WTC11 (cell line): Measurements from ENCODE around the gene MTPN. TPM values are rescaled to one million over a fixed set of nuclear protein-coding genes. Genes with fewer than 3 reads are reported as not detected.

ENCODE experiments used
- ATAC-seq: fragments of 200-7000 bp; cut with Tn5 transposase; 2 replicates; pipeline ENCODE4 v1.10.0; 2021; ENCODE audit warnings: mild to moderate bottlenecking, moderate library complexity
- CTCF ChIA-PET: fragments of 300-600 bp; sonication (Branson Sonifier 250); formaldehyde crosslinking; loops from one replicate; lab custom pipeline; 2021; ENCODE audit warnings: antibody characterized with exemption; lab: Charles Lee
- POLR2A ChIA-PET: fragments of 350-600 bp; sonication (Branson Sonifier 250); formaldehyde crosslinking; loops from one replicate; lab custom pipeline; 2021; ENCODE audit warnings: antibody characterized with exemption; lab: Charles Lee
- DNase-seq: peaks from one replicate; pipeline ENCODE4 v3.0.0; 2021; ENCODE audit warnings: low spot score
- H3K27ac Mint-ChIP-seq: 2 replicates; pipeline ENCODE4 v1.8.0; 2021; ENCODE audit warnings: mixed read lengths
- H3K27me3 Mint-ChIP-seq: 2 replicates; pipeline ENCODE4 v1.8.0; 2021; ENCODE audit warnings: low read depth, mild to moderate bottlenecking, moderate library complexity, mixed read lengths
- H3K36me3 Mint-ChIP-seq: 2 replicates; pipeline ENCODE4 v1.8.0; 2021; ENCODE audit warnings: mixed read lengths
- H3K4me1 Mint-ChIP-seq: 2 replicates; pipeline ENCODE4 v1.8.0; 2022; ENCODE audit warnings: mixed read lengths
- H3K4me3 Mint-ChIP-seq: 2 replicates; pipeline ENCODE4 v1.8.0; 2021; ENCODE audit warnings: mild to moderate bottlenecking, moderate library complexity, mixed read lengths
- H3K9me3 Mint-ChIP-seq: 2 replicates; pipeline ENCODE4 v1.8.0; 2021; ENCODE audit warnings: mixed read lengths
- AR ChIP-seq: fragments of 250-450 bp; sonication (Bioruptor Pico); IDR thresholded peaks from 2 replicates; pipeline ENCODE4 v1.9.0; 2021; ENCODE audit warnings: mild to moderate bottlenecking
- CREB1 ChIP-seq: sonication (generic); formaldehyde crosslinking; IDR thresholded peaks from 2 replicates; pipeline ENCODE4 v1.8.0; 2023; ENCODE audit warnings: mild to moderate bottlenecking, missing genetic modification reagents
- ESRRA ChIP-seq: sonication (generic); formaldehyde crosslinking; IDR thresholded peaks from 2 replicates; pipeline ENCODE4 v1.8.1; 2022; ENCODE audit warnings: mild to moderate bottlenecking, missing genetic modification reagents, borderline replicate concordance
- FOXP1 ChIP-seq: sonication (generic); formaldehyde crosslinking; IDR thresholded peaks from 2 replicates; pipeline ENCODE4 v1.8.0; 2022; ENCODE audit warnings: missing genetic modification reagents, mild to moderate bottlenecking, moderate library complexity, borderline replicate concordance
- GABPB1 ChIP-seq: sonication (generic); formaldehyde crosslinking; IDR thresholded peaks from 2 replicates; pipeline ENCODE4 v1.8.1; 2023; ENCODE audit warnings: mild to moderate bottlenecking, missing genetic modification reagents
- GRHL2 ChIP-seq: fragments of 250-450 bp; sonication (Bioruptor Pico); IDR thresholded peaks from 2 replicates; pipeline ENCODE4 v1.8.0; 2022; ENCODE audit warnings: mild to moderate bottlenecking, moderate library complexity; ENCODE audit not compliant: insufficient replicate concordance, severe bottlenecking
- JAZF1 ChIP-seq: fragments of 250-450 bp; sonication (Bioruptor Pico); IDR thresholded peaks from 2 replicates; pipeline ENCODE4 v1.9.0; 2021; ENCODE audit warnings: moderate library complexity, mild to moderate bottlenecking, inconsistent platforms
- NFYB ChIP-seq: sonication (generic); formaldehyde crosslinking; conservative IDR thresholded peaks from 2 replicates; pipeline ENCODE4 v1.8.0; 2022; ENCODE audit warnings: low read depth, missing genetic modification reagents
- OVOL2 ChIP-seq: fragments of 250-450 bp; sonication (Bioruptor Pico); IDR thresholded peaks from 2 replicates; pipeline ENCODE4 v1.9.0; 2021; ENCODE audit warnings: mild to moderate bottlenecking, borderline replicate concordance
- PRDM15 ChIP-seq: sonication (generic); formaldehyde crosslinking; IDR thresholded peaks from 2 replicates; pipeline ENCODE4 v1.8.0; 2022; ENCODE audit warnings: missing genetic modification reagents
- SOX15 ChIP-seq: fragments of 250-450 bp; sonication (Bioruptor Pico); IDR thresholded peaks from 2 replicates; pipeline ENCODE4 v1.9.0; 2021; ENCODE audit warnings: mild to moderate bottlenecking
- STAT6 ChIP-seq: sonication (generic); formaldehyde crosslinking; conservative IDR thresholded peaks from 2 replicates; pipeline ENCODE4 v1.8.1; 2023; ENCODE audit warnings: mild to moderate bottlenecking, low read depth, missing genetic modification reagents, moderate library complexity
- USF1 ChIP-seq: sonication (generic); formaldehyde crosslinking; IDR thresholded peaks from 2 replicates; pipeline ENCODE4 v1.8.0; 2022; ENCODE audit warnings: mild to moderate bottlenecking, missing genetic modification reagents
- ZBTB43 ChIP-seq: sonication (generic); formaldehyde crosslinking; IDR thresholded peaks from 2 replicates; pipeline ENCODE4 v1.8.1; 2023; ENCODE audit warnings: mild to moderate bottlenecking, missing genetic modification reagents
- ZNF121 ChIP-seq: sonication (generic); formaldehyde crosslinking; IDR thresholded peaks from 2 replicates; pipeline ENCODE4 v1.8.0; 2023; ENCODE audit warnings: missing genetic modification reagents
- ZNF138 ChIP-seq: sonication (generic); formaldehyde crosslinking; conservative IDR thresholded peaks from 2 replicates; pipeline ENCODE4 v1.8.1; 2022; ENCODE audit warnings: mild to moderate bottlenecking, moderate library complexity, missing genetic modification reagents
- ZNF219 ChIP-seq: sonication (generic); formaldehyde crosslinking; IDR thresholded peaks from 2 replicates; pipeline ENCODE4 v1.8.0; 2023; ENCODE audit warnings: missing genetic modification reagents, mild to moderate bottlenecking, borderline replicate concordance
- ZNF281 ChIP-seq: sonication (generic); formaldehyde crosslinking; IDR thresholded peaks from 2 replicates; pipeline ENCODE4 v1.8.0; 2023; ENCODE audit warnings: mild to moderate bottlenecking, missing genetic modification reagents
- ZNF671 ChIP-seq: fragments of 250-450 bp; sonication (Bioruptor Pico); IDR thresholded peaks from 2 replicates; pipeline ENCODE4 v1.8.0; 2021; ENCODE audit warnings: mild to moderate bottlenecking
- total RNA-seq: library from RNA; stranded (reverse); gene quantifications from 3 replicates; pipeline ENCODE4 v1.2.3, GENCODE V29; 2021

MTPN gene
- total RNA-seq, 1 experiment from 2014 or later: 92.5 TPM

- TF ChIP-seq ZNF138 (CRISPR knock-in tag) (no peak), AR (CRISPR knock-in tag) (no peak), GRHL2 (no peak), OVOL2 (CRISPR knock-in tag) (no peak), NFYB (no peak), JAZF1 (CRISPR knock-in tag) (no peak), ZNF219 (no peak), ZNF281 (CRISPR knock-in tag) (no peak), ZBTB43 (CRISPR knock-in tag) (no peak), GABPB1 (CRISPR knock-in tag) (no peak), USF1 (no peak), ZNF671 (CRISPR knock-in tag) (no peak)
- no peak for DNase-seq
- ATAC-seq: peak; percentile 75
- H3K27me3 Mint-ChIP-seq: no peaks in the 10 kb centered on the region
- no peaks in the 10 kb centered on the region for H3K9me3 Mint-ChIP-seq
- no peak overlapping the region for H3K4me3 Mint-ChIP-seq
- 0 out of 2 replicates have a peak overlapping the region, but pooled peaks have one; percentile 6 for H3K27ac Mint-ChIP-seq
- POLR2A ChIA-PET: interaction anchor here (0.6 kb wide), 1 partner anchor 1704 kb away, joined by 3 read pairs; no protein-coding TSS in a partner anchor
- CTCF ChIA-PET: no interaction called here
- no peaks in the 10 kb centered on the region for H3K36me3 Mint-ChIP-seq
- H3K4me1 Mint-ChIP-seq: peaks cover 43% of the 10 kb centered on the region
Measured at GRCh38 chr7:135939261-135939812, 37.8 kb downstream of the MTPN start.

GRCh38 chr7:135938563-135938962, 38.6 kb downstream of the MTPN start:
- POLR2A ChIA-PET: interaction anchor here (0.6 kb wide), 1 partner anchor 1704 kb away, joined by 3 read pairs; no protein-coding TSS in a partner anchor
- H3K4me3 Mint-ChIP-seq: no peak overlapping the region
- DNase-seq (no peak), ATAC-seq (no peak)
- peaks cover 48% of the 10 kb centered on the region for H3K4me1 Mint-ChIP-seq
- H3K27ac Mint-ChIP-seq: peak overlapping the region; percentile 37; the same call in 1 of the 2 replicates
- no peaks in the 10 kb centered on the region for H3K9me3 Mint-ChIP-seq
- CTCF ChIA-PET: interaction anchor here (0.6 kb wide), 1 partner anchor 228 kb away, joined by 3 read pairs; no protein-coding TSS in a partner anchor
- no peaks in the 10 kb centered on the region for H3K36me3 Mint-ChIP-seq
- no peaks in the 10 kb centered on the region for H3K27me3 Mint-ChIP-seq
- TF ChIP-seq STAT6 (no peak), ESRRA (CRISPR knock-in tag) (no peak), PRDM15 (no peak), SOX15 (CRISPR knock-in tag) (no peak), ZNF121 (CRISPR knock-in tag) (no peak), FOXP1 (CRISPR knock-in tag) (no peak), CREB1 (CRISPR knock-in tag) (no peak)
